Activated CD4-positive, alpha-beta memory T cell treated with anti-CD3 and anti-CD28 coated beads, Interleukin-2, amount 10 ng/mL, durations not matched to agents 7 days and 5 days (primary cell): ENCODE measurements around the gene FNDC5. TPM values are rescaled to one million over a fixed set of nuclear protein-coding genes. Genes with fewer than 3 reads are reported as not detected.

Source experiments
- CTCF ChIA-PET: fragments of 350-600 bp; sonication (Branson Sonifier 250); formaldehyde crosslinking; loops from one replicate; lab custom pipeline; 2021; ENCODE audit warnings: antibody characterized with exemption, inconsistent platforms; lab: Charles Lee
- POLR2A ChIA-PET: fragments of 350-600 bp; sonication (Branson Sonifier 250); formaldehyde crosslinking; loops from one replicate; lab custom pipeline; 2021; ENCODE audit warnings: antibody characterized with exemption; lab: Charles Lee
- DNase-seq: peaks from one replicate; pipeline ENCODE4 v3.0.0-alpha.2; 2020
- H3K27ac Mint-ChIP-seq: one replicate; pipeline ENCODE4 v1.8.0; 2021; ENCODE audit warnings: mild to moderate bottlenecking, mixed read lengths
- H3K27me3 Mint-ChIP-seq: one replicate; pipeline ENCODE4 v1.8.0; 2021; ENCODE audit warnings: mixed read lengths
- H3K36me3 Mint-ChIP-seq: one replicate; pipeline ENCODE4 v1.8.0; 2021; ENCODE audit warnings: low read depth, mixed read lengths
- H3K4me1 Mint-ChIP-seq: one replicate; pipeline ENCODE4 v1.8.0; 2021; ENCODE audit warnings: mixed read lengths
- H3K4me3 Mint-ChIP-seq: one replicate; pipeline ENCODE4 v1.8.0; 2021; ENCODE audit warnings: mild to moderate bottlenecking, mixed read lengths
- H3K9me3 Mint-ChIP-seq: one replicate; pipeline ENCODE4 v1.8.0; 2021; ENCODE audit warnings: mixed read lengths
- total RNA-seq, 2 experiments: library from RNA; stranded (reverse); gene quantifications; one replicate each; pipeline ENCODE4 v1.2.3, GENCODE V29; 2021

Gene FNDC5
- total RNA-seq, 2 experiments from 2014 or later = not detected

GRCh38 chr1:32865639-32866405, 4.9 kb downstream of the FNDC5 start:
- H3K9me3 Mint-ChIP-seq = no peaks in the 10 kb centered on the region
- peaks cover 16% of the 10 kb centered on the region for H3K27me3 Mint-ChIP-seq
- no peak for DNase-seq
- POLR2A ChIA-PET = no interaction called here
- H3K27ac Mint-ChIP-seq = no peak overlapping the region
- peaks cover 23% of the 10 kb centered on the region for H3K36me3 Mint-ChIP-seq
- CTCF ChIA-PET = interaction anchor here (0.6 to 2.0 kb wide), 2 partner anchors 154 to 157 kb away, joined by 3 to 6 read pairs; no protein-coding TSS in a partner anchor
- no peak overlapping the region for H3K4me3 Mint-ChIP-seq
- H3K4me1 Mint-ChIP-seq = peaks cover 5% of the 10 kb centered on the region

GRCh38 chr1:32864375-32865019, 6.2 kb downstream of the FNDC5 start:
- H3K27ac Mint-ChIP-seq = no peak overlapping the region
- H3K4me3 Mint-ChIP-seq = no peak overlapping the region
- H3K36me3 Mint-ChIP-seq = peaks cover 26% of the 10 kb centered on the region
- no peaks in the 10 kb centered on the region for H3K9me3 Mint-ChIP-seq
- no peak for DNase-seq
- POLR2A ChIA-PET = no interaction called here
- no peaks in the 10 kb centered on the region for H3K4me1 Mint-ChIP-seq
- CTCF ChIA-PET = interaction anchor here (0.7 kb wide), 1 partner anchor 270 kb away, joined by 3 read pairs; no protein-coding TSS in a partner anchor
- H3K27me3 Mint-ChIP-seq = peaks cover 8% of the 10 kb centered on the region

GRCh38 chr1:32863881-32864245, 6.8 kb downstream of the FNDC5 start:
- H3K9me3 Mint-ChIP-seq = no peaks in the 10 kb centered on the region
- POLR2A ChIA-PET = no interaction called here
- H3K27ac Mint-ChIP-seq = no peak overlapping the region
- peaks cover 30% of the 10 kb centered on the region for H3K36me3 Mint-ChIP-seq
- H3K4me1 Mint-ChIP-seq = no peaks in the 10 kb centered on the region
- DNase-seq = no peak
- H3K27me3 Mint-ChIP-seq = peaks cover 3% of the 10 kb centered on the region
- H3K4me3 Mint-ChIP-seq = no peak overlapping the region
- CTCF ChIA-PET = interaction anchor here (0.7 kb wide), 1 partner anchor 269 kb away, joined by 3 read pairs; no protein-coding TSS in a partner anchor

- Mint-ChIP-seq H3K27me3 (no peaks in the 10 kb centered on the region), H3K27ac (no peak overlapping the region), H3K4me3 (no peak overlapping the region), H3K36me3 (peaks cover 35% of the 10 kb centered on the region), H3K9me3 (no peaks in the 10 kb centered on the region), H3K4me1 (no peaks in the 10 kb centered on the region)
- CTCF ChIA-PET = interaction anchor here (0.7 kb wide), 1 partner anchor 269 kb away, joined by 3 read pairs; no protein-coding TSS in a partner anchor
- DNase-seq = no peak
- POLR2A ChIA-PET = no interaction called here
Observed at GRCh38 chr1:32863218-32863880, 7.4 kb downstream of the FNDC5 start.

- Mint-ChIP-seq H3K27me3 (no peaks in the 10 kb centered on the region), H3K27ac (no peak overlapping the region), H3K36me3 (peaks cover 44% of the 10 kb centered on the region), H3K9me3 (no peaks in the 10 kb centered on the region), H3K4me1 (no peaks in the 10 kb centered on the region), H3K4me3 (no peak overlapping the region)
- no peak for DNase-seq
- POLR2A ChIA-PET = interaction anchor here (0.9 kb wide), 1 partner anchor 13 kb away, joined by 3 read pairs; no protein-coding TSS in a partner anchor
- CTCF ChIA-PET = interaction anchor here (2.3 kb wide), 1 partner anchor 15 kb away, joined by 6 read pairs; no protein-coding TSS in a partner anchor
Observed at GRCh38 chr1:32861904-32862695, 8.6 kb downstream of the FNDC5 start.

GRCh38 chr1:32860566-32860965, 10.1 kb downstream of the FNDC5 start:
- no peak overlapping the region for H3K4me3 Mint-ChIP-seq

GRCh38 chr1:32859915-32860314, 10.8 kb downstream of the FNDC5 start:
- Mint-ChIP-seq H3K27me3 (no peaks in the 10 kb centered on the region), H3K4me3 (no peak overlapping the region), H3K36me3 (peaks cover 63% of the 10 kb centered on the region), H3K27ac (no peak overlapping the region), H3K9me3 (no peaks in the 10 kb centered on the region), H3K4me1 (no peaks in the 10 kb centered on the region)
- no peak for DNase-seq
- ChIA-PET CTCF (interaction anchor here (0.5 to 2.3 kb wide), 4 partner anchors 15 to 852 kb away, joined by 3 to 6 read pairs (median 5); no protein-coding TSS in a partner anchor), POLR2A (no interaction called here)

More at GRCh38 chr1:32860566-32860965, 10.1 kb downstream of the FNDC5 start:
- Mint-ChIP-seq H3K4me1 (no peaks in the 10 kb centered on the region), H3K9me3 (no peaks in the 10 kb centered on the region), H3K36me3 (peaks cover 59% of the 10 kb centered on the region), H3K27ac (no peak overlapping the region), H3K27me3 (no peaks in the 10 kb centered on the region)
- CTCF ChIA-PET = interaction anchor here (0.6 to 2.3 kb wide), 3 partner anchors 14 to 340 kb away, joined by 3 to 6 read pairs (median 6); no protein-coding TSS in a partner anchor
- no peak for DNase-seq
- POLR2A ChIA-PET = no interaction called here

GRCh38 chr1:32858791-32859190, 11.9 kb downstream of the FNDC5 start:
- no peak overlapping the region for H3K4me3 Mint-ChIP-seq
- DNase-seq = no peak
- ChIA-PET POLR2A (no interaction called here), CTCF (no interaction called here)
- no peaks in the 10 kb centered on the region for H3K9me3 Mint-ChIP-seq
- no peak overlapping the region for H3K27ac Mint-ChIP-seq
- H3K27me3 Mint-ChIP-seq = no peaks in the 10 kb centered on the region
- peaks cover 64% of the 10 kb centered on the region for H3K36me3 Mint-ChIP-seq
- no peaks in the 10 kb centered on the region for H3K4me1 Mint-ChIP-seq

- Mint-ChIP-seq H3K4me3 (no peak overlapping the region), H3K27me3 (no peaks in the 10 kb centered on the region), H3K9me3 (no peaks in the 10 kb centered on the region), H3K4me1 (no peaks in the 10 kb centered on the region), H3K36me3 (peaks cover 65% of the 10 kb centered on the region), H3K27ac (no peak overlapping the region)
- DNase-seq = no peak
- POLR2A ChIA-PET = no interaction called here
- CTCF ChIA-PET = no interaction called here
Observed at GRCh38 chr1:32858136-32858535, 12.6 kb downstream of the FNDC5 start.

- H3K27ac Mint-ChIP-seq = no peak overlapping the region
- no peaks in the 10 kb centered on the region for H3K4me1 Mint-ChIP-seq
- no peaks in the 10 kb centered on the region for H3K27me3 Mint-ChIP-seq
- peaks cover 71% of the 10 kb centered on the region for H3K36me3 Mint-ChIP-seq
- no peak overlapping the region for H3K4me3 Mint-ChIP-seq
- no peak for DNase-seq
- POLR2A ChIA-PET = no interaction called here
- CTCF ChIA-PET = no interaction called here
- no peaks in the 10 kb centered on the region for H3K9me3 Mint-ChIP-seq
Observed at GRCh38 chr1:32855861-32856617, 14.7 kb downstream of the FNDC5 start.

GRCh38 chr1:32848354-32849063, 22.2 kb downstream of the FNDC5 start:
- H3K9me3 Mint-ChIP-seq = no peaks in the 10 kb centered on the region
- no peaks in the 10 kb centered on the region for H3K27me3 Mint-ChIP-seq
- CTCF ChIA-PET = no interaction called here
- peaks cover 3% of the 10 kb centered on the region for H3K4me1 Mint-ChIP-seq
- no peak overlapping the region for H3K4me3 Mint-ChIP-seq
- no peak for DNase-seq
- no peak overlapping the region for H3K27ac Mint-ChIP-seq
- POLR2A ChIA-PET = interaction anchor here (1.3 kb wide), 1 partner anchor 198 kb away, joined by 3 read pairs; the partner anchor contains the start of genes RBBP4 and ZBTB8OS
- H3K36me3 Mint-ChIP-seq = peaks cover 45% of the 10 kb centered on the region
